Measurements from ENCODE around the gene STXBP6. TPM values are rescaled to one million over a fixed set of nuclear protein-coding genes. Genes with fewer than 3 reads are reported as not detected.

STXBP6 gene
- total and polyA plus RNA-seq, 2 of the 13 experiments (the other 11 are each of a cell fraction or from before 2014, with no cell fraction given), result 35.3 to 42.8 TPM

GRCh38 chr14:25049568-25050268, at the start of gene STXBP6 (continued):
- TF ChIP-seq HOXA9 (CRISPR knock-in tag; IDR thresholded peaks at IDR 0.05; ENCODE audit: borderline replicate concordance) (peak; percentile 76; the same call in 1 of the 2 replicates), ZNF496 (CRISPR knock-in tag; IDR thresholded peaks at IDR 0.05; ENCODE audit: insufficient replicate concordance) (no peak), POLR2AphosphoS5 (IDR thresholded peaks at IDR 0.05; ENCODE audit: low read depth, low read length) (peak; percentile 50; the same call in 1 of the 2 replicates), ZNF432 (CRISPR knock-in tag; IDR thresholded peaks at IDR 0.05; ENCODE audit: borderline replicate concordance) (no peak), BRD4 (CRISPR knock-in tag; IDR thresholded peaks at IDR 0.05) (peak; percentile 32; the same call in 1 of the 2 replicates), ZFP36 (IDR thresholded peaks at IDR 0.05; ENCODE audit: borderline replicate concordance, low read depth, low read length, partially characterized antibody) (no peak), SUZ12 (IDR thresholded peaks at IDR 0.05; ENCODE audit: low read depth, low read length) (no peak), NFIB (CRISPR knock-in tag; IDR thresholded peaks at IDR 0.05; ENCODE audit: borderline replicate concordance) (no peak), ZNF333 (CRISPR knock-in tag; IDR thresholded peaks at IDR 0.05; ENCODE audit: borderline replicate concordance) (peak; percentile 50; the same call in 1 of the 2 replicates), MLX (CRISPR knock-in tag; IDR thresholded peaks at IDR 0.05) (no peak), CC2D1A (CRISPR knock-in tag; IDR thresholded peaks at IDR 0.05) (no peak), NCOR1 (IDR thresholded peaks at IDR 0.05; ENCODE audit: borderline replicate concordance, low read length) (no peak; the same call in 1 of the 2 replicates), ZNF747 (CRISPR knock-in tag; IDR thresholded peaks at IDR 0.05; ENCODE audit: borderline replicate concordance) (0 out of 2 replicates have a peak, but pooled peaks have one; percentile 81), ZNF570 (CRISPR knock-in tag; IDR thresholded peaks at IDR 0.05; ENCODE audit: borderline replicate concordance) (peak; percentile 97), SAFB2 (CRISPR knock-in tag; IDR thresholded peaks at IDR 0.05; ENCODE audit: borderline replicate concordance, low read depth) (peak; percentile 63; the same call in 1 of the 2 replicates), GATAD1 (CRISPR knock-in tag; IDR thresholded peaks at IDR 0.05) (no peak), XBP1 (CRISPR knock-in tag; IDR thresholded peaks at IDR 0.05) (peak; percentile 59; the same call in 1 of the 2 replicates), ZNF136 (CRISPR knock-in tag; IDR thresholded peaks at IDR 0.05; ENCODE audit: low read depth) (no peak), ZNF10 (CRISPR knock-in tag; IDR thresholded peaks at IDR 0.05; ENCODE audit: borderline replicate concordance, low read depth) (no peak; the same call in 1 of the 2 replicates), ZNF230 (CRISPR knock-in tag; IDR thresholded peaks at IDR 0.05) (peak; percentile 94; the same call in 1 of the 2 replicates), ZNF574 (CRISPR knock-in tag; IDR thresholded peaks at IDR 0.05) (peak; percentile 88), ZNF784 (CRISPR knock-in tag; IDR thresholded peaks at IDR 0.05; ENCODE audit: borderline replicate concordance) (peak; percentile 92), NKX3-1 (CRISPR knock-in tag; IDR thresholded peaks at IDR 0.05) (peak; percentile 63; the same call in 1 of the 2 replicates), HCFC1 (IDR thresholded peaks at IDR 0.05; ENCODE audit: low read depth, low read length) (no peak), PHF20 (CRISPR knock-in tag; IDR thresholded peaks at IDR 0.05) (peak; percentile 66), ZNF326 (CRISPR knock-in tag; IDR thresholded peaks at IDR 0.05; ENCODE audit: borderline replicate concordance) (no peak), MTA1 (CRISPR knock-in tag; IDR thresholded peaks at IDR 0.05; ENCODE audit: borderline replicate concordance) (peak; percentile 65)

Measured in HepG2 (cell line).